22Rv1 (cell line): ENCODE results near the gene KRTAP9-4.

Experiments used
- CTCF ChIP-seq: fragments of 450-650 bp; IDR thresholded peaks from 2 replicates; pipeline ENCODE4 v1.5.1; 2017; ENCODE audit warnings: mild to moderate bottlenecking
- ZFX ChIP-seq: fragments of 450-650 bp; IDR thresholded peaks from 2 replicates; pipeline ENCODE4 v1.6.1; 2017; ENCODE audit warnings: antibody characterized with exemption, borderline replicate concordance

DNA sequence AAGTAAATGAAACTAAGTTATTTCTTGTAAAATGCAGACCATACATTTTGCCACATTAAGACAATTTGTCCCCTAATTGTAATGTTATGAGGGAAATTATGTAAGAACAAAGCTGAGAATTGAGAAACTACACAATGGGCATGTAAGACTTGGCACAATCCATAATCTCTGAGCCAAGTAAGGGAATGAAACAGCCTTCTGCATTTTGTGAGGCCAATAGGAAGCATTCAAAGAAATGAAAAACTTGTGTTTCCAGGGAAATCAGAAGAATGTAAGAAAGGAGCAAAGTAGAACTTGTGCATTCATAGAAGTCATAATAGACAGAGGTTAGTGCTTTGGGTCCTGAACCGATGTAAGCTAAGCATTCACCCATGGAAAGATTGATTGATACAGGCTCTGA lies 1.8 kb downstream of the KRTAP9-4 start:
- TF ChIP-seq CTCF (no peak), ZFX (no peak)
